ENCODE data around the gene TF. TPM values are rescaled to one million over a fixed set of nuclear protein-coding genes. Genes with fewer than 3 reads are reported as not detected.

The TF gene
- polyA plus RNA-seq, 1 donor (not counting 4 experiments of a cell fraction or from before 2014, with no cell fraction given), result 0.30 TPM

GRCh38 chr3:133757701-133758567 is 11.7 kb downstream of the TF start:
- Histone ChIP-seq H3K27ac (ENCODE audit: control insufficient read depth, insufficient read depth, low read length) (no peak overlapping the region), H3K4me3 (ENCODE audit: control insufficient read depth in 2 of 3, extremely low read depth in 1 of 3, insufficient read depth in 2 of 3, low read depth in 1 of 3, low read length in 3 of 3) (peak overlapping the region in 1 of 3 experiments; percentile 25), H3K9me1 (ENCODE audit: control insufficient read depth, extremely low read depth, insufficient read depth, low read length) (no peaks in the 10 kb centered on the region), H3K79me2 (ENCODE audit: control insufficient read depth, insufficient read depth, low read length) (no peaks in the 10 kb centered on the region), H3K9ac (ENCODE audit: control insufficient read depth, extremely low read depth, insufficient read depth, low read length) (no peak overlapping the region), H2AFZ (ENCODE audit: control insufficient read depth, low read length) (peak overlapping the region; percentile 84), H3K4me2 (ENCODE audit: control insufficient read depth, extremely low read depth, insufficient read depth, low read depth, low read length) (peak overlapping the region; percentile 58), H3K27me3 (ENCODE audit: control insufficient read depth, extremely low read depth, insufficient read depth, low read length) (no peaks in the 10 kb centered on the region), H4K20me1 (ENCODE audit: control insufficient read depth, extremely low read depth, insufficient read depth, low read length) (no peaks in the 10 kb centered on the region), H3K36me3 (ENCODE audit: control insufficient read depth in 2 of 2, extremely low read depth in 1 of 2, insufficient read depth in 2 of 2, low read length in 2 of 2) (no peaks in the 10 kb centered on the region), H3K9me3 (ENCODE audit: control insufficient read depth, low read depth, low read length) (no peaks in the 10 kb centered on the region), H3K4me1 (ENCODE audit: control insufficient read depth, extremely low read depth, insufficient read depth, low read length) (peaks cover 20% of the 10 kb centered on the region)
- dilution Hi-C loops (cut with MboI; ENCODE audit: extremely low pct_ligation_motif_present, low sequenced_read_pairs), result no loop called here
- DNase-seq (ENCODE audit: low read depth, low spot score) (no peak), FAIRE-seq (no peak)
- TF ChIP-seq EZH2 (IDR thresholded peaks at IDR 0.05; ENCODE audit: low read length), result no peak
- no peak for TF ChIP-seq CTCF (optimal IDR thresholded peaks at IDR 0.05 in 1 of 3, IDR thresholded peaks at IDR 0.05 in 1 of 3, conservative IDR thresholded peaks at IDR 0.05 in 1 of 3; ENCODE audit: extremely low read depth in 1 of 3, insufficient read depth in 2 of 3, low read length in 3 of 3)

- no peak for TF ChIP-seq CTCF (optimal IDR thresholded peaks at IDR 0.05 in 1 of 3, IDR thresholded peaks at IDR 0.05 in 1 of 3, conservative IDR thresholded peaks at IDR 0.05 in 1 of 3; ENCODE audit: extremely low read depth in 1 of 3, insufficient read depth in 2 of 3, low read length in 3 of 3)
- no peak for TF ChIP-seq EZH2 (IDR thresholded peaks at IDR 0.05; ENCODE audit: low read length)
- no peak overlapping the region for H3K4me2 ChIP-seq (ENCODE audit: control insufficient read depth, extremely low read depth, insufficient read depth, low read depth, low read length)
- no peak for FAIRE-seq
- no peak overlapping the region for H3K9ac ChIP-seq (ENCODE audit: control insufficient read depth, extremely low read depth, insufficient read depth, low read length)
- no peak for DNase-seq (ENCODE audit: low read depth, low spot score)
- H3K27me3 ChIP-seq (ENCODE audit: control insufficient read depth, extremely low read depth, insufficient read depth, low read length), result no peaks in the 10 kb centered on the region
- H3K4me3 ChIP-seq (ENCODE audit: control insufficient read depth in 2 of 3, extremely low read depth in 1 of 3, insufficient read depth in 2 of 3, low read depth in 1 of 3, low read length in 3 of 3), result no peak overlapping the region
- dilution Hi-C loops (cut with MboI; ENCODE audit: extremely low pct_ligation_motif_present, low sequenced_read_pairs), result no loop called here
- no peak overlapping the region for H2AFZ ChIP-seq (ENCODE audit: control insufficient read depth, low read length)
- no peaks in the 10 kb centered on the region for H3K9me1 ChIP-seq (ENCODE audit: control insufficient read depth, extremely low read depth, insufficient read depth, low read length)
- H3K4me1 ChIP-seq (ENCODE audit: control insufficient read depth, extremely low read depth, insufficient read depth, low read length), result peaks cover 20% of the 10 kb centered on the region
- no peaks in the 10 kb centered on the region for H3K9me3 ChIP-seq (ENCODE audit: control insufficient read depth, low read depth, low read length)
- H3K27ac ChIP-seq (ENCODE audit: control insufficient read depth, insufficient read depth, low read length), result no peak overlapping the region
- H3K79me2 ChIP-seq (ENCODE audit: control insufficient read depth, insufficient read depth, low read length), result no peaks in the 10 kb centered on the region
- H3K36me3 ChIP-seq (ENCODE audit: control insufficient read depth in 2 of 2, extremely low read depth in 1 of 2, insufficient read depth in 2 of 2, low read length in 2 of 2), result no peaks in the 10 kb centered on the region
- H4K20me1 ChIP-seq (ENCODE audit: control insufficient read depth, extremely low read depth, insufficient read depth, low read length), result no peaks in the 10 kb centered on the region
Measured at GRCh38 chr3:133758568-133758928, 12.4 kb downstream of the TF start.
